OCI-LY1 (cell line): Measurements from ENCODE around the gene FCN1.

Source experiments
- EZH2 ChIP-seq: fragments of 200-600 bp; sonication (generic), shearing (Covaris generic); IDR thresholded peaks from 2 replicates; pipeline ENCODE4 v1.8.0; 2017; ENCODE audit warnings: borderline replicate concordance, mixed run types, mild to moderate bottlenecking, antibody characterized with exemption, low read length, moderate library complexity, mixed read lengths
- TF ChIP-seq, protein P1 (sequence below): fragments of 200-600 bp; sonication (generic), shearing (Covaris generic); IDR thresholded peaks from 2 replicates; pipeline ENCODE4 v1.5.1; 2017; ENCODE audit warnings: mild to moderate bottlenecking, antibody characterized with exemption, low read length, moderate library complexity, mixed read lengths

- TF ChIP-seq, protein P1, sequence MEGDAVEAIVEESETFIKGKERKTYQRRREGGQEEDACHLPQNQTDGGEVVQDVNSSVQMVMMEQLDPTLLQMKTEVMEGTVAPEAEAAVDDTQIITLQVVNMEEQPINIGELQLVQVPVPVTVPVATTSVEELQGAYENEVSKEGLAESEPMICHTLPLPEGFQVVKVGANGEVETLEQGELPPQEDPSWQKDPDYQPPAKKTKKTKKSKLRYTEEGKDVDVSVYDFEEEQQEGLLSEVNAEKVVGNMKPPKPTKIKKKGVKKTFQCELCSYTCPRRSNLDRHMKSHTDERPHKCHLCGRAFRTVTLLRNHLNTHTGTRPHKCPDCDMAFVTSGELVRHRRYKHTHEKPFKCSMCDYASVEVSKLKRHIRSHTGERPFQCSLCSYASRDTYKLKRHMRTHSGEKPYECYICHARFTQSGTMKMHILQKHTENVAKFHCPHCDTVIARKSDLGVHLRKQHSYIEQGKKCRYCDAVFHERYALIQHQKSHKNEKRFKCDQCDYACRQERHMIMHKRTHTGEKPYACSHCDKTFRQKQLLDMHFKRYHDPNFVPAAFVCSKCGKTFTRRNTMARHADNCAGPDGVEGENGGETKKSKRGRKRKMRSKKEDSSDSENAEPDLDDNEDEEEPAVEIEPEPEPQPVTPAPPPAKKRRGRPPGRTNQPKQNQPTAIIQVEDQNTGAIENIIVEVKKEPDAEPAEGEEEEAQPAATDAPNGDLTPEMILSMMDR = no peak
- TF ChIP-seq EZH2 = no peak
Measured at GRCh38 chr9:134917431-134918373, at the start of gene FCN1.
